ENCODE measurements around the gene ANKMY2. TPM values are rescaled to one million over a fixed set of nuclear protein-coding genes. Genes with fewer than 3 reads are reported as not detected.
A peak's percentile ranks its signal among the peaks of the same experiment; 100 is the strongest.

The ANKMY2 gene
- total RNA-seq, 2 experiments from 2014 or later: 9.8 to 10.5 TPM

- H3K4me1 Mint-ChIP-seq (ENCODE audit: low read depth): peaks cover 21% of the 10 kb centered on the region
- no peak overlapping the region for H3K4me3 Mint-ChIP-seq
- POLR2A ChIA-PET: no interaction called here
- no peak for TF ChIP-seq CTCF (IDR thresholded peaks at IDR 0.05)
- H3K27ac Mint-ChIP-seq: peak overlapping the region; percentile 25
- H3K9me3 Mint-ChIP-seq: no peaks in the 10 kb centered on the region
- no peaks in the 10 kb centered on the region for H3K36me3 Mint-ChIP-seq (ENCODE audit: low read depth)
- intact Hi-C loops (cut with micrococcal nuclease): loop anchor here (10.0 kb wide), 1 partner anchor 448 kb away; no protein-coding TSS in a partner anchor
- CTCF ChIA-PET: interaction anchor here (0.6 to 1.2 kb wide), 3 partner anchors 130 to 485 kb away, joined by 3 to 4 read pairs (median 3); no protein-coding TSS in a partner anchor
- ATAC-seq (no peak), DNase-seq (no peak)
- H3K27me3 Mint-ChIP-seq: peaks cover 2% of the 10 kb centered on the region
Observed at GRCh38 chr7:16562456-16563220, 82.9 kb downstream of the ANKMY2 start.

GRCh38 chr7:16561943-16562342 is 83.6 kb downstream of the ANKMY2 start:
- Mint-ChIP-seq H3K27ac (no peak overlapping the region), H3K27me3 (no peaks in the 10 kb centered on the region), H3K36me3 (ENCODE audit: low read depth) (no peaks in the 10 kb centered on the region), H3K4me1 (ENCODE audit: low read depth) (peaks cover 21% of the 10 kb centered on the region), H3K9me3 (no peaks in the 10 kb centered on the region), H3K4me3 (no peak overlapping the region)
- TF ChIP-seq CTCF (IDR thresholded peaks at IDR 0.05): no peak
- CTCF ChIA-PET: interaction anchor here (1.2 kb wide), 1 partner anchor 484 kb away, joined by 4 read pairs; no protein-coding TSS in a partner anchor
- intact Hi-C loops (cut with micrococcal nuclease): loop anchor here (10.0 kb wide), 1 partner anchor 447 kb away; no protein-coding TSS in a partner anchor
- POLR2A ChIA-PET: interaction anchor here (0.7 kb wide), 1 partner anchor 142 kb away, joined by 3 read pairs; no protein-coding TSS in a partner anchor
- ATAC-seq: no peak
- DNase-seq: no peak

GRCh38 chr7:16559497-16560179 is 85.9 kb downstream of the ANKMY2 start:
- H3K4me3 Mint-ChIP-seq: no peak overlapping the region
- POLR2A ChIA-PET: no interaction called here
- DNase-seq (no peak), ATAC-seq (no peak)
- no peaks in the 10 kb centered on the region for H3K27me3 Mint-ChIP-seq
- CTCF ChIA-PET: no interaction called here
- H3K4me1 Mint-ChIP-seq (ENCODE audit: low read depth): peaks cover 17% of the 10 kb centered on the region
- TF ChIP-seq CTCF (IDR thresholded peaks at IDR 0.05): no peak
- intact Hi-C loops (cut with micrococcal nuclease): loop anchor here (10.0 kb wide), 1 partner anchor 445 kb away; no protein-coding TSS in a partner anchor
- no peaks in the 10 kb centered on the region for H3K9me3 Mint-ChIP-seq
- H3K27ac Mint-ChIP-seq: no peak overlapping the region
- no peaks in the 10 kb centered on the region for H3K36me3 Mint-ChIP-seq (ENCODE audit: low read depth)

- intact Hi-C loops (cut with micrococcal nuclease): no loop called here
- no peaks in the 10 kb centered on the region for H3K36me3 Mint-ChIP-seq (ENCODE audit: low read depth)
- no peaks in the 10 kb centered on the region for H3K9me3 Mint-ChIP-seq
- no peak for DNase-seq
- no peak for ATAC-seq
- TF ChIP-seq CTCF (IDR thresholded peaks at IDR 0.05): no peak
- no peak overlapping the region for H3K27ac Mint-ChIP-seq
- peaks cover 8% of the 10 kb centered on the region for H3K4me1 Mint-ChIP-seq (ENCODE audit: low read depth)
- no peaks in the 10 kb centered on the region for H3K27me3 Mint-ChIP-seq
- no peak overlapping the region for H3K4me3 Mint-ChIP-seq
- ChIA-PET CTCF (no interaction called here), POLR2A (no interaction called here)
Observed at GRCh38 chr7:16558761-16559302, 86.7 kb downstream of the ANKMY2 start.
